ENCODE data around the gene SLC35F4. TPM values are rescaled to one million over a fixed set of nuclear protein-coding genes. Genes with fewer than 3 reads are reported as not detected.

The SLC35F4 gene
- total and polyA plus RNA-seq, 2 of the 8 experiments (the other 6 are each of a cell fraction or from before 2014, with no cell fraction given), result not detected

- no peak overlapping the region for H2BK15ac ChIP-seq (ENCODE audit: low read length)
- H3K4me3 ChIP-seq (ENCODE audit: extremely low read depth in 1 of 4, insufficient read depth in 2 of 4, low read depth in 3 of 4, low read length in 4 of 4), result no peak overlapping the region
- H4K8ac ChIP-seq (ENCODE audit: extremely low read depth, insufficient read depth, low read length), result no peak overlapping the region
- no peaks in the 10 kb centered on the region for H4K20me1 ChIP-seq (replicated peaks in 1 of 2; ENCODE audit: control insufficient read depth in 1 of 2, insufficient read depth in 2 of 2, low read length in 2 of 2)
- no peak overlapping the region for H3K56ac ChIP-seq (replicated peaks; ENCODE audit: insufficient read length, low read depth, low read length)
- DNase-seq (ENCODE audit: low read depth in 1 of 2, low spot score in 2 of 2) (no peak), FAIRE-seq (no peak)
- H3K27ac ChIP-seq (ENCODE audit: low read depth, low read length), result no peak overlapping the region
- no peaks in the 10 kb centered on the region for H3K23me2 ChIP-seq (ENCODE audit: low read depth, low read length)
- H3K4me1 ChIP-seq (replicated peaks in 1 of 4; ENCODE audit: control insufficient read depth in 3 of 4, insufficient read depth in 4 of 4, low read length in 3 of 4), result peaks cover 0 to 3% (median 0%) of the 10 kb centered on the region in 4 experiments; a peak in 2 of 7 replicates
- no peak overlapping the region for H2AK5ac ChIP-seq (ENCODE audit: low read depth, low read length)
- no peaks in the 10 kb centered on the region for H3K36me3 ChIP-seq (ENCODE audit: control insufficient read depth in 2 of 4, insufficient read depth in 4 of 4, low read length in 3 of 4)
- H2BK20ac ChIP-seq (ENCODE audit: low read length), result no peak overlapping the region
- H2BK5ac ChIP-seq (ENCODE audit: low read depth, low read length), result no peak overlapping the region
- no peak overlapping the region for H3K9ac ChIP-seq (replicated peaks in 1 of 4; ENCODE audit: extremely low read depth in 1 of 4, low read depth in 3 of 4, low read length in 3 of 4)
- no peak overlapping the region for H2BK120ac ChIP-seq (replicated peaks; ENCODE audit: low read depth, low read length)
- H3K4ac ChIP-seq (replicated peaks; ENCODE audit: insufficient read length, low read depth, low read length), result no peak overlapping the region
- H3K4me2 ChIP-seq (ENCODE audit: insufficient read depth in 1 of 2, low read depth in 2 of 2, low read length in 2 of 2), result no peak overlapping the region
- ChIA-PET CTCF (ENCODE audit: partially characterized antibody) (interaction anchor here (1.5 to 1.9 kb wide), 3 partner anchors 13 to 120 kb away, joined by 3 to 4 read pairs (median 4); no protein-coding TSS in a partner anchor), POLR2A (ENCODE audit: partially characterized antibody) (no interaction called here)
- no peak overlapping the region for H4K5ac ChIP-seq (ENCODE audit: insufficient read length, low read depth, low read length)
- H3K18ac ChIP-seq (ENCODE audit: extremely low read depth, low read length), result no peak overlapping the region
- H2BK12ac ChIP-seq (ENCODE audit: low read depth, low read length), result no peak overlapping the region
- 92% methylated on average over 2 of the region's 2 CpGs; no CpG with 5 or more reads in 1 of the 2 experiments for WGBS, 2 experiments (ENCODE audit: extremely low coverage in 1 of 2, insufficient coverage in 1 of 2, insufficient read length in 1 of 2, insufficient replicate concordance in 2 of 2, low coverage in 1 of 2, low lambda C conversion rate in 2 of 2, missing lambda C conversion rate in 1 of 2)
- no peaks in the 10 kb centered on the region for H3K27me3 ChIP-seq (replicated peaks in 1 of 4; ENCODE audit: control insufficient read depth in 3 of 4, extremely low read depth in 1 of 4, insufficient read depth in 3 of 4, low read length in 3 of 4)
- H3K23ac ChIP-seq (ENCODE audit: insufficient read length), result no peak overlapping the region
- H3K14ac ChIP-seq (ENCODE audit: insufficient read length), result no peak overlapping the region
- no peaks in the 10 kb centered on the region for H3K79me1 ChIP-seq (ENCODE audit: low read depth, low read length)
- H2AFZ ChIP-seq (ENCODE audit: low read length), result no peak overlapping the region
- H3K9me3 ChIP-seq (ENCODE audit: insufficient read depth in 2 of 2, low read depth in 1 of 2, low read length in 1 of 2), result peaks cover 0 to 2% of the 10 kb centered on the region in 2 experiments; a peak in 1 of 4 replicates
- no peak overlapping the region for H4K91ac ChIP-seq (replicated peaks; ENCODE audit: insufficient read length, low read length)
- H3K79me2 ChIP-seq (ENCODE audit: control insufficient read depth in 1 of 2, insufficient read depth in 2 of 2, low read length in 2 of 2), result no peaks in the 10 kb centered on the region
- TF ChIP-seq SRF (IDR thresholded peaks at IDR 0.05; ENCODE audit: low read depth, low read length), result no peak
- TF ChIP-seq CREB1 (IDR thresholded peaks at IDR 0.05), result no peak
- no peak for TF ChIP-seq SUZ12 (IDR thresholded peaks at IDR 0.05; ENCODE audit: low read length)
- no peak for TF ChIP-seq KDM1A (IDR thresholded peaks at IDR 0.05; ENCODE audit: borderline replicate concordance, low read length)
- no peak for TF ChIP-seq TBP (IDR thresholded peaks at IDR 0.05; ENCODE audit: low read depth, low read length)
- no peak for TF ChIP-seq SP1 (IDR thresholded peaks at IDR 0.05; ENCODE audit: low read depth, low read length)
- no peak for TF ChIP-seq GTF2F1 (IDR thresholded peaks at IDR 0.05; ENCODE audit: borderline replicate concordance, low read depth, low read length)
- no peak for TF ChIP-seq RFX5 (IDR thresholded peaks at IDR 0.05; ENCODE audit: borderline replicate concordance, low read depth, low read length)
- no peak for TF ChIP-seq ZNF274 (IDR thresholded peaks at IDR 0.05; ENCODE audit: borderline replicate concordance, extremely low read depth, low read length)
- no peak for TF ChIP-seq SIN3A (conservative IDR thresholded peaks at IDR 0.05 in 1 of 2, IDR thresholded peaks at IDR 0.05 in 1 of 2; ENCODE audit: low read depth in 1 of 2, low read length in 2 of 2)
- no peak for TF ChIP-seq SP4 (IDR thresholded peaks at IDR 0.05; ENCODE audit: low read length)
- TF ChIP-seq EZH2 (IDR thresholded peaks at IDR 0.05; ENCODE audit: low read depth, low read length, severe bottlenecking), result no peak
- no peak for TF ChIP-seq SIX5 (IDR thresholded peaks at IDR 0.05; ENCODE audit: low read depth, low read length)
- no peak for TF ChIP-seq CHD2 (IDR thresholded peaks at IDR 0.05; ENCODE audit: low read length)
- TF ChIP-seq CBX5 (IDR thresholded peaks at IDR 0.05; ENCODE audit: low read depth, low read length), result no peak
- no peak for TF ChIP-seq TCF12 (IDR thresholded peaks at IDR 0.05; ENCODE audit: low read depth, low read length)
These were observed 53.8 kb downstream of the SLC35F4 start for GRCh38 chr14:57811998-57812546.
